ENCODE measurements around the gene TSC1. TPM values are rescaled to one million over a fixed set of nuclear protein-coding genes. Genes with fewer than 3 reads are reported as not detected.
"Not testable (repeated sequence)": the region's sequence is repeated elsewhere in the genome, so short reads cannot be mapped to it uniquely, and the experiment has no call there.

The TSC1 gene
- total and polyA plus RNA-seq, 2 experiments from 2014 or later = 21.1 to 52.3 TPM

GRCh38 chr9:132973713-132974112 lies 29.3 kb upstream of the TSC1 start:
- no peak overlapping the region for H3K4me3 ChIP-seq
- no peaks in the 10 kb centered on the region for H3K9me3 ChIP-seq (ENCODE audit: low read depth)
- H3K4me1 ChIP-seq (ENCODE audit: low read depth) = no peaks in the 10 kb centered on the region
- DNase-seq (ENCODE audit: low read depth in 1 of 2, low spot score in 1 of 2) = peak in 1 of 2 donors; percentile 20
- no peaks in the 10 kb centered on the region for H3K36me3 ChIP-seq
- TF ChIP-seq CTCF (IDR thresholded peaks at IDR 0.05; ENCODE audit: low read depth, low read length) = no peak
- no peak overlapping the region for H3K27ac ChIP-seq
- peaks cover 37% of the 10 kb centered on the region for H3K27me3 ChIP-seq

GRCh38 chr9:132973166-132973565 lies 28.8 kb upstream of the TSC1 start:
- H3K27ac ChIP-seq = no peak overlapping the region
- TF ChIP-seq CTCF (IDR thresholded peaks at IDR 0.05; ENCODE audit: low read depth, low read length) = no peak
- H3K4me3 ChIP-seq = no peak overlapping the region
- H3K9me3 ChIP-seq (ENCODE audit: low read depth) = no peaks in the 10 kb centered on the region
- no peaks in the 10 kb centered on the region for H3K36me3 ChIP-seq
- no peaks in the 10 kb centered on the region for H3K4me1 ChIP-seq (ENCODE audit: low read depth)
- DNase-seq (ENCODE audit: low read depth in 1 of 2, low spot score in 1 of 2) = no peak
- peaks cover 31% of the 10 kb centered on the region for H3K27me3 ChIP-seq

GRCh38 chr9:132970324-132971062 lies 26.1 kb upstream of the TSC1 start:
- Histone ChIP-seq H3K36me3 (no peaks in the 10 kb centered on the region), H3K27me3 (peaks cover 22% of the 10 kb centered on the region), H3K9me3 (ENCODE audit: low read depth) (no peaks in the 10 kb centered on the region), H3K4me1 (ENCODE audit: low read depth) (no peaks in the 10 kb centered on the region), H3K4me3 (no peak overlapping the region), H3K27ac (no peak overlapping the region)
- TF ChIP-seq CTCF (IDR thresholded peaks at IDR 0.05; ENCODE audit: low read depth, low read length) = no peak
- no peak for DNase-seq (ENCODE audit: low read depth in 1 of 2, low spot score in 1 of 2)

- no peak for TF ChIP-seq CTCF (IDR thresholded peaks at IDR 0.05; ENCODE audit: low read depth, low read length)
- Histone ChIP-seq H3K4me3 (no peak overlapping the region), H3K27me3 (peaks cover 16% of the 10 kb centered on the region), H3K9me3 (ENCODE audit: low read depth) (no peaks in the 10 kb centered on the region), H3K27ac (no peak overlapping the region), H3K4me1 (ENCODE audit: low read depth) (no peaks in the 10 kb centered on the region), H3K36me3 (no peaks in the 10 kb centered on the region)
- no peak for DNase-seq (ENCODE audit: low read depth in 1 of 2, low spot score in 1 of 2)
Measured at GRCh38 chr9:132969783-132970182, 25.4 kb upstream of the TSC1 start.

GRCh38 chr9:132967908-132968307 lies 23.5 kb upstream of the TSC1 start:
- not testable (repeated sequence) for DNase-seq (ENCODE audit: low read depth in 1 of 2, low spot score in 1 of 2); H3K4me3 ChIP-seq; H3K27ac ChIP-seq; H3K4me1 ChIP-seq (ENCODE audit: low read depth); H3K27me3 ChIP-seq; H3K36me3 ChIP-seq; H3K9me3 ChIP-seq (ENCODE audit: low read depth)

GRCh38 chr9:132965478-132965877 lies 21.1 kb upstream of the TSC1 start:
- Histone ChIP-seq H3K36me3 (no peaks in the 10 kb centered on the region), H3K27ac (no peak overlapping the region), H3K9me3 (ENCODE audit: low read depth) (no peaks in the 10 kb centered on the region), H3K4me1 (ENCODE audit: low read depth) (no peaks in the 10 kb centered on the region), H3K4me3 (no peak overlapping the region), H3K27me3 (peaks cover 6% of the 10 kb centered on the region)
- TF ChIP-seq CTCF (IDR thresholded peaks at IDR 0.05; ENCODE audit: low read depth, low read length) = no peak
- no peak for DNase-seq (ENCODE audit: low read depth in 1 of 2, low spot score in 1 of 2)

Measured in cardiac muscle cell (in vitro differentiated cells and primary cell).